GM21515 (cell line): ENCODE results near the gene CAMKV.
A peak's percentile ranks its signal among the peaks of the same experiment; 100 is the strongest.
"Not testable (repeated sequence)": the region's sequence is repeated elsewhere in the genome, so short reads cannot be mapped to it uniquely, and the experiment has no call there.

Source experiments
- ATAC-seq: cut with Tn5 transposase; IDR thresholded peaks from one replicate; pipeline ENCODE4 v1.9.1; 2021; ENCODE audit not compliant: unreplicated experiment

Gene CAMKV

GRCh38 chr3:49869525-49870126, at the start of gene CAMKV:
CAMKV (minus strand) TSS chr3:49869906; CDS start chr3:49862388, 7,518 bp downstream.
- ATAC-seq = no peak

- ATAC-seq = not testable (repeated sequence)
Observed at GRCh38 chr3:49917806-49918590, 48.3 kb upstream of the CAMKV start.

GRCh38 chr3:49916686-49917085, 47.0 kb upstream of the CAMKV start:
- no peak for ATAC-seq

GRCh38 chr3:49914906-49915305, 45.2 kb upstream of the CAMKV start:
- ATAC-seq = no peak

GRCh38 chr3:49912881-49913281, 43.2 kb upstream of the CAMKV start:
- ATAC-seq = no peak

- ATAC-seq = no peak
Observed at GRCh38 chr3:49911611-49912010, 41.9 kb upstream of the CAMKV start.

GRCh38 chr3:49911124-49911420, 41.4 kb upstream of the CAMKV start:
- no peak for ATAC-seq

GRCh38 chr3:49910409-49911123, 40.9 kb upstream of the CAMKV start:
- ATAC-seq = no peak

GRCh38 chr3:49908373-49909199, 38.9 kb upstream of the CAMKV start:
- ATAC-seq = no peak

GRCh38 chr3:49906073-49906743, 36.5 kb upstream of the CAMKV start:
- ATAC-seq = no peak

GRCh38 chr3:49904448-49904847, 34.7 kb upstream of the CAMKV start:
- ATAC-seq = not testable (repeated sequence)

- ATAC-seq = peak; percentile 74
Observed at GRCh38 chr3:49903451-49904424, 34.0 kb upstream of the CAMKV start, which contains the start of gene MST1R. MST1R (minus strand) TSS chr3:49903873; CDS start chr3:49903609, 264 bp downstream.

GRCh38 chr3:49902511-49903345, 33.0 kb upstream of the CAMKV start:
- ATAC-seq = no peak

- ATAC-seq = no peak
Observed at GRCh38 chr3:49901366-49902339, 31.9 kb upstream of the CAMKV start.

- no peak for ATAC-seq
Observed at GRCh38 chr3:49900491-49901153, 30.9 kb upstream of the CAMKV start.

- ATAC-seq = no peak
Observed at GRCh38 chr3:49899815-49900214, 30.1 kb upstream of the CAMKV start.

- no peak for ATAC-seq
Observed at GRCh38 chr3:49898991-49899390, 29.3 kb upstream of the CAMKV start.
